ENCODE measurements around the gene RPLP2.

The RPLP2 gene

DNA sequence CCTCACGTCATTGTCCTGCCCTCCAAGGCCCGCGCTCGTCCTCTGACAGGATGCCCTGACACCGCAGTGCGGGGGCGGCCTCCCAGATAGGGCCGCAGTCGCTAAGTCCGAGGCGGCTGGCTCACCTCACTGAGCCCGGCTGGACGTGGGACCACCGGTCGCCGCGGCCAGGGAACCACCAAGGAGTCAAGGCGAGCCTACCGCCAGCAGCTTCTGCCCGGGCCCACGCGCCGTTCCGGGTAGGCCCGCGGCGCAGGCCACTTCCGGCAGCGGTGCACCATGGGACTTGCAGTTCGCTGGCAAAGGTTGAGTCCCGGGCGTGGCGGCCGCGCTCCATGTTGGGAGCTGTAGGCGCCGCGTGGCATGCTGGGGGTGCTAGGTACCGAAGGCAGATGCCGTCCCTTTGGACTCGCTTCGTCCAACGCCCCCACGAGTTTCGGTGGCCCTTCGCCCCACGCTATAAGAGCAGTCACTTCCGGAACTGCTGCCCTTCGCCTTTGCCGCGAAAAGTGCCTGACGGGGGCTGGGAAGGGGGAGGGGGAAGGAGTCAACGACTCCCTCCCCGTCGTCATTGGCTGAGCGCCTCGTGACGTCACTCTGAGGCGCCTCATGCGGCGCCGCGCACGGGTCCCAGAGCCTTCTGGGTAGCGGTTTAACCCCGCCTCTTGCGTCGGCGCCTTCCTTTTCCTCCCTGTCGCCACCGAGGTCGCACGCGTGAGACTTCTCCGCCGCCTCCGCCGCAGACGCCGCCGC is at the start of gene RPLP2:
RPLP2 (plus strand) TSS at position 681 of the 753 bp plus-strand sequence. CDS start 268 bp downstream, outside the sequence.
- H3K4me1 ChIP-seq (ENCODE audit: insufficient read depth, insufficient read length), result peaks cover 12% of the 10 kb centered on the region
- no peak for TF ChIP-seq YY1 (IDR thresholded peaks at IDR 0.05; ENCODE audit: insufficient read depth, insufficient read length)
- TF ChIP-seq SUZ12 (IDR thresholded peaks at IDR 0.05; ENCODE audit: extremely low read depth, insufficient read depth, insufficient read length), result no peak
- TF ChIP-seq ZNF274 (IDR thresholded peaks at IDR 0.05; ENCODE audit: low read depth, low read length), result no peak
- no peaks in the 10 kb centered on the region for H3K9me3 ChIP-seq (ENCODE audit: insufficient read depth, low read length)
- no peaks in the 10 kb centered on the region for H3K27me3 ChIP-seq (ENCODE audit: insufficient read depth, insufficient read length)
- H3K4me3 ChIP-seq (ENCODE audit: insufficient read length, low read depth), result peak within 1 kb of the TSS; percentile 98
- peak within 1 kb of the TSS; percentile 98 for H3K9ac ChIP-seq (ENCODE audit: insufficient read length, low read depth)
- peak; percentile 96 for DNase-seq (ENCODE audit: low read depth, low spot score)
- peaks cover 43% of the 10 kb centered on the region for H3K36me3 ChIP-seq (ENCODE audit: insufficient read depth, insufficient read length, low read length)

GRCh38 chr11:760236-760635 is 49.5 kb upstream of the RPLP2 start:
- no peak overlapping the region for H3K4me3 ChIP-seq (ENCODE audit: insufficient read length, low read depth)
- TF ChIP-seq ZNF274 (IDR thresholded peaks at IDR 0.05; ENCODE audit: low read depth, low read length) (no peak), SUZ12 (IDR thresholded peaks at IDR 0.05; ENCODE audit: extremely low read depth, insufficient read depth, insufficient read length) (no peak), YY1 (IDR thresholded peaks at IDR 0.05; ENCODE audit: insufficient read depth, insufficient read length) (no peak)
- peaks cover 88% of the 10 kb centered on the region for H3K36me3 ChIP-seq (ENCODE audit: insufficient read depth, insufficient read length, low read length)
- H3K4me1 ChIP-seq (ENCODE audit: insufficient read depth, insufficient read length), result peaks cover 4% of the 10 kb centered on the region
- no peaks in the 10 kb centered on the region for H3K9me3 ChIP-seq (ENCODE audit: insufficient read depth, low read length)
- no peaks in the 10 kb centered on the region for H3K27me3 ChIP-seq (ENCODE audit: insufficient read depth, insufficient read length)
- no peak overlapping the region for H3K9ac ChIP-seq (ENCODE audit: insufficient read length, low read depth)
- DNase-seq (ENCODE audit: low read depth, low spot score), result no peak

DNA sequence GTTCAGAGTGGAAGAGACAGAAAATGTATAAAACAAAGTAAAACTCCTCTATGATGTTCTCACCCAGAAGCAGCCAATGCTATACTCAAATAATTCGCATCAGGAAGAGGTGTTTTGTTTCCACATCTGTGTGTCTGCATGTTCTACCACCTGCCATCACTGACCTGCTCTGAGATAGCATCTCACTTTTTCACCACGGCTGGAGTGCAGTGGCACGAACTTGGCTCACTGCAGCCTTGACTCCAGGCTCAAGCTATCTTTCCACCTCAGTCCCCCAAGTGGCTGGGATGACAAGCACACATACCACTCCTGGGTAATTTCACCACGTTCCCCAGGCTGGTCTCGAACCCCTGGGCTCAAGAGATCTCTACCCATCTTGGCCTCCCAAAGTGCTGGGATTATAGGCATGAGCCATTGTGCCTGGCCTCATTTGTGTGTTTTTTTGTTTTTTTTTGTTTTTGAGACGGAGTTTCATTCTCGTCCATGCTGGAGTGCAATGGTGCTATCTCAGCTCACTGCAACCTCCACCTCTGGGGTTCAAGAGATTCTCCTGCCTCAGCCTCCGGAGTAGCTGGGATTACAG is 48.1 kb upstream of the RPLP2 start:
- Histone ChIP-seq H3K9ac (ENCODE audit: insufficient read length, low read depth) (no peak overlapping the region), H3K4me1 (ENCODE audit: insufficient read depth, insufficient read length) (peaks cover 4% of the 10 kb centered on the region), H3K36me3 (ENCODE audit: insufficient read depth, insufficient read length, low read length) (peaks cover 88% of the 10 kb centered on the region), H3K9me3 (ENCODE audit: insufficient read depth, low read length) (no peaks in the 10 kb centered on the region), H3K27me3 (ENCODE audit: insufficient read depth, insufficient read length) (no peaks in the 10 kb centered on the region), H3K4me3 (ENCODE audit: insufficient read length, low read depth) (no peak overlapping the region)
- TF ChIP-seq YY1 (IDR thresholded peaks at IDR 0.05; ENCODE audit: insufficient read depth, insufficient read length), result no peak
- no peak for TF ChIP-seq ZNF274 (IDR thresholded peaks at IDR 0.05; ENCODE audit: low read depth, low read length)
- TF ChIP-seq SUZ12 (IDR thresholded peaks at IDR 0.05; ENCODE audit: extremely low read depth, insufficient read depth, insufficient read length), result no peak
- DNase-seq (ENCODE audit: low read depth, low spot score), result no peak

GRCh38 chr11:762421-763072 is 47.2 kb upstream of the RPLP2 start:
- Histone ChIP-seq H3K4me3 (ENCODE audit: insufficient read length, low read depth) (no peak overlapping the region), H3K9me3 (ENCODE audit: insufficient read depth, low read length) (no peaks in the 10 kb centered on the region), H3K9ac (ENCODE audit: insufficient read length, low read depth) (no peak overlapping the region), H3K4me1 (ENCODE audit: insufficient read depth, insufficient read length) (peaks cover 7% of the 10 kb centered on the region), H3K36me3 (ENCODE audit: insufficient read depth, insufficient read length, low read length) (peaks cover 88% of the 10 kb centered on the region), H3K27me3 (ENCODE audit: insufficient read depth, insufficient read length) (no peaks in the 10 kb centered on the region)
- DNase-seq (ENCODE audit: low read depth, low spot score), result no peak
- TF ChIP-seq YY1 (IDR thresholded peaks at IDR 0.05; ENCODE audit: insufficient read depth, insufficient read length) (no peak), SUZ12 (IDR thresholded peaks at IDR 0.05; ENCODE audit: extremely low read depth, insufficient read depth, insufficient read length) (no peak), ZNF274 (IDR thresholded peaks at IDR 0.05; ENCODE audit: low read depth, low read length) (no peak)

GRCh38 chr11:763073-763463 is 46.7 kb upstream of the RPLP2 start:
- Histone ChIP-seq H3K36me3 (ENCODE audit: insufficient read depth, insufficient read length, low read length) (peaks cover 86% of the 10 kb centered on the region), H3K9me3 (ENCODE audit: insufficient read depth, low read length) (no peaks in the 10 kb centered on the region), H3K4me1 (ENCODE audit: insufficient read depth, insufficient read length) (peaks cover 7% of the 10 kb centered on the region), H3K4me3 (ENCODE audit: insufficient read length, low read depth) (no peak overlapping the region), H3K9ac (ENCODE audit: insufficient read length, low read depth) (no peak overlapping the region), H3K27me3 (ENCODE audit: insufficient read depth, insufficient read length) (no peaks in the 10 kb centered on the region)
- DNase-seq (ENCODE audit: low read depth, low spot score), result no peak
- TF ChIP-seq ZNF274 (IDR thresholded peaks at IDR 0.05; ENCODE audit: low read depth, low read length) (no peak), SUZ12 (IDR thresholded peaks at IDR 0.05; ENCODE audit: extremely low read depth, insufficient read depth, insufficient read length) (no peak), YY1 (IDR thresholded peaks at IDR 0.05; ENCODE audit: insufficient read depth, insufficient read length) (no peak)

DNA sequence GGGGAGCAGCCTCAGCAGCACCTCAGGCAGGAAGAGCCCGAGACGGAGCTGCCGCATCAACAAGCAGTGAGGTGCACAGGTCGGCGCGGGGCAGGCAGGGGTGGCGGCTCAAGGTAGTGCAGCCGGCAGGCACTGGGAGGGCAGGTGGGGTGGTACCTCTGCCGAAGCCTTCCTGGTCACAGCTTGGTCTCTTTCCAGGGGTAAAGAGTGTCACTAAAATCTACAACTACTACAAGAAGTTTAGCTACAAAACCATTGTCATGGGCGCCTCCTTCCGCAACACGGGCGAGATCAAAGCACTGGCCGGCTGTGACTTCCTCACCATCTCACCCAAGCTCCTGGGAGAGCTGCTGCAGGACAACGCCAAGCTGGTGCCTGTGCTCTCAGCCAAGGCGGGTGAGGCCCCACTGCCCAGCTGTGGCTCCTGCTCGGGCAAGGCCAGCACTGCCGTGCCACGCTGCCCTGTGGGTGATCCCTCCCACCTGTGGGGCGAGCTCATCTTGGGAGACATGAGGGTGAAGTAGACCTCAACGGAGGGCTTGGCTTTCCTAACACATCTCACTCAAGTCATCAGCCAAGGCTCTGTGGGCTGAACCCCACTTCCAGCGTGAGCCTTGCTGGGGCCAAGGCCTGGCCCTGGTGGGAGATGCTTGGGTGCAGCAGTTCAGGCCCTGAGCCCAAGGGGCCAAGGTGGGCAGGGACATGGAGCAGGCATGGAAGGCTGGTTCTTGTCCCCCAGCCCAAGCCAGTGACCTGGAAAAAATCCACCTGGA is 46.0 kb upstream of the RPLP2 start:
- no peak for DNase-seq (ENCODE audit: low read depth, low spot score)
- Histone ChIP-seq H3K36me3 (ENCODE audit: insufficient read depth, insufficient read length, low read length) (peaks cover 84% of the 10 kb centered on the region), H3K4me3 (ENCODE audit: insufficient read length, low read depth) (no peak overlapping the region), H3K4me1 (ENCODE audit: insufficient read depth, insufficient read length) (peaks cover 7% of the 10 kb centered on the region), H3K27me3 (ENCODE audit: insufficient read depth, insufficient read length) (no peaks in the 10 kb centered on the region), H3K9ac (ENCODE audit: insufficient read length, low read depth) (no peak overlapping the region), H3K9me3 (ENCODE audit: insufficient read depth, low read length) (no peaks in the 10 kb centered on the region)
- no peak for TF ChIP-seq ZNF274 (IDR thresholded peaks at IDR 0.05; ENCODE audit: low read depth, low read length)
- TF ChIP-seq YY1 (IDR thresholded peaks at IDR 0.05; ENCODE audit: insufficient read depth, insufficient read length), result no peak
- no peak for TF ChIP-seq SUZ12 (IDR thresholded peaks at IDR 0.05; ENCODE audit: extremely low read depth, insufficient read depth, insufficient read length)

Measured in NT2/D1 (cell line).